HUES64 (cell line): Measurements from ENCODE around the gene IGSF6.
A peak's percentile ranks its signal among the peaks of the same experiment; 100 is the strongest.
"Not testable (repeated sequence)": the region's sequence is repeated elsewhere in the genome, so short reads cannot be mapped to it uniquely, and the experiment has no call there.

Experiments used
- H3K27ac ChIP-seq: 2 replicates; pipeline ENCODE4 v1.7.0; 2013; ENCODE audit warnings: low read depth, low read length, inconsistent platforms
- H3K27me3 ChIP-seq: 2 replicates; pipeline ENCODE4 v1.6.1; 2013; ENCODE audit warnings: mild to moderate bottlenecking, low read length; ENCODE audit not compliant: insufficient read depth
- H3K36me3 ChIP-seq: 2 replicates; pipeline ENCODE4 v1.6.1; 2013; ENCODE audit warnings: mild to moderate bottlenecking, low read length; ENCODE audit not compliant: insufficient read depth
- H3K4me1 ChIP-seq: 2 replicates; pipeline ENCODE4 v1.6.1; 2013; ENCODE audit warnings: mild to moderate bottlenecking, low read length, moderate library complexity; ENCODE audit not compliant: insufficient read depth
- H3K4me3 ChIP-seq: 2 replicates; pipeline ENCODE4 v1.5.1; 2013; ENCODE audit warnings: mild to moderate bottlenecking, low read length, moderate library complexity
- H3K9ac ChIP-seq: 2 replicates; pipeline ENCODE4 v1.6.1; 2013; ENCODE audit warnings: mild to moderate bottlenecking, low read depth, low read length
- H3K9me3 ChIP-seq: 2 replicates; pipeline ENCODE4 v1.6.1; 2013; ENCODE audit warnings: low read depth, low read length; ENCODE audit not compliant: insufficient read depth
- WGBS: fragments of 150-250, 120-280 bp; methylation state at CpG from one replicate; pipeline ENCODE4 v1.1.7; 2013; ENCODE audit warnings: missing lambda C conversion rate; 5-methylcytosine and 5-hydroxymethylcytosine counted together

Gene IGSF6

DNA sequence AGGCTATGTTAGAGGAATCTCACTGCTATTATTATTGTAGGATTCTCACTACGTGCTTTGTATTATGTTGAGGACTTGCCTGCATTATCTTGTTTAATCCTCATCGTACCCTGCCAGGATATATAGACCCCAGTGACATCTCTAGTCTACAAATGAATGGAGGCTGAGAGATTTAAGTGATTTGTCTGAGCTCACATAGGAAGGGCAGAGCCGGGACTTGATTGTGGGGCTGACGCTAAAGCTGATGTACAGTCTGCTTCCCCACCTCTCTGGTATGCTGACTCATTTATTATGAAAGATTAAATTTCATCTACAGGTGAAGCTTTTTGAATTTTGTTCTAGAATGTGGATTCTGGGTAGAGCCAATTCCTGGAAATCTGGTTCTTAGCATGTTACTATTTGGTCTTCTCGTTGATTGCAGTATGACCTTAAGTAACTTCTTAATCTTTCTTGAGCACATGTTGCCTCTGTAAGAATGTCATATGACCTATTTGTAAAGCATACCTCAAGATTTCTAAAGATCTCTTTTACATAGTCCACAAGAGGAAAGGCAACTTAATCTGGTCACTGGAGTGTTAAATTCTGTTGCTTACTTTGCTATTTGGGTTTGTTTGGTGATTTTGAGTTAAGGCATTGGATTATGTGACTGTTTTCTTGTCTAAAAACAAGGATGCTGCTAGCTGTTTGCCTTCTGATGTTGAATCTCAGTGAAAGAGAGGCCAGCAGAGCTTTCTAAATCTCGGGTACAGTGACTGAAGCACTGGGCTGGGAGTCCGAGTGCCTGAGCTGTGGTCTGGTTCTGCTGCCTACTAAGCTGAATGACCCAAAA is 40.6 kb downstream of the IGSF6 start:
- no peaks in the 10 kb centered on the region for H3K27me3 ChIP-seq
- WGBS = 84% methylated on average over 5 of the region's 7 CpGs
- peaks cover 50% of the 10 kb centered on the region for H3K4me1 ChIP-seq
- no peak overlapping the region; the same call in 1 of the 2 replicates for H3K27ac ChIP-seq
- H3K4me3 ChIP-seq = no peak overlapping the region
- H3K9me3 ChIP-seq = no peaks in the 10 kb centered on the region
- H3K36me3 ChIP-seq = peaks cover 13% of the 10 kb centered on the region; the same call in 1 of the 2 replicates
- H3K9ac ChIP-seq = no peak overlapping the region

DNA sequence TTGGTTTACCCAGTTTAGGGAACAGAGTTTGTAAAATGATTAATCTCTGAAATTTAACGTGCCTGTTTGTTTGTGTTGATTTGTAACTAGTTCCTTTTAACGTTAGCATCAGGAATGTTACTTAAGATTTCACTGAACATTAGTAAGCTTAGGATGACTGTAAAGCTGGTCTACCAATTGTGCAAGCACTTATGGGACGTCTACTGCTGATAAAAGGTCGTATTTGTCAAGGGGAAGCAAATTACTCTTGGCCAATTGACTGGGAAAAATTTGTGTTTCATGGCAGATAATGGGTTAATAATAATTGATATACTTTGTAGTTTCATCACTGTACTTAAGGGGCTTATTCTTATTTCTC is 41.2 kb downstream of the IGSF6 start:
- Histone ChIP-seq H3K27me3 (no peaks in the 10 kb centered on the region), H3K36me3 (peaks cover 13% of the 10 kb centered on the region; the same call in 1 of the 2 replicates), H3K9ac (no peak overlapping the region), H3K4me3 (no peak overlapping the region), H3K27ac (no peak overlapping the region), H3K9me3 (no peaks in the 10 kb centered on the region), H3K4me1 (peaks cover 50% of the 10 kb centered on the region)
- WGBS = 81% methylated on average over 4 of the region's 4 CpGs

DNA sequence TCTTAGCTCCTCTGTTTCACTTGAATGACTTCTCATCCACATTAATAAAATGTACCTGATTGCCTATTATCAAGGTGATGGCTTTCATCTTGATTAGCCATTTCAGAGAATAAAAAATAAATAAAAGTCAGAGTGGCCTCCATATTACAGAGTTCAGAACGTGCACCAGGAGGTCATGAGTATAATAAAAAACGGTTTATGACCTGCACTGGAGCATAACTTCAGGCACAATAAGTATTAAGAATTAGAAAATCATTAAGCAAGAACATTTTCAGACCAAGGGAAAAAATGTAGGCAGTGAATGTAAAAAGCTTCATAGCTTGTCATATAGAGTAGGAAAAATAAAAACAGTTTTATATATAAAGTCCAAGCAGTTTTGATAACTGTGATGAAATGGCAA is 41.6 kb downstream of the IGSF6 start:
- peaks cover 50% of the 10 kb centered on the region for H3K4me1 ChIP-seq
- no peak overlapping the region; the same call in 1 of the 2 replicates for H3K27ac ChIP-seq
- H3K9me3 ChIP-seq = no peaks in the 10 kb centered on the region
- no peak overlapping the region for H3K4me3 ChIP-seq
- no peaks in the 10 kb centered on the region for H3K27me3 ChIP-seq
- H3K36me3 ChIP-seq = peaks cover 9% of the 10 kb centered on the region; the same call in 1 of the 2 replicates
- no peak overlapping the region for H3K9ac ChIP-seq
- WGBS = 95% methylated on average over 2 of the region's 2 CpGs

DNA sequence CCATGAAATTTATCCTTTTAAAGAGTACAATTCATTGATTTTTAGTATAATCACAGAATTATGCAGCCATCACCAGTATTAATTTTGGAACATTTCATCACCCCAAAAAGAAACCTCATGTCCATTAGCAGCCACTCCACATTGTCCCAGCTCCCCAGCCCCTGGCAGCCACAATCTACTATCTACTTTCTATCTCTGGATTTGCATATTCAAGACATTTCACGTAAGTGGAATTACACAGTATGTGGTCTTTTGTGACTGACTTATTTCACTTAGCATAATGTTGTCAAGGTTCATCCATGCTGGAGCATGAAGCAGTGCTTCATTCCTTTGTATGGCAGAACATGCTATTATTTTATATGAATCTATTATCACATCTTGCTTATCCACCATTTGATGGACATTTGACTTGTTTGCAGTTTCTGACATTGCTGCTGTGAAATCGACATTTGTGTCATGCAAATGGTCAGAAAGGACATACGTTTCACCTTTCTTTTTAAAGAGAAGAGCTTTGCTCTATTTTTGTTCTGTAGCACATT is 42.3 kb downstream of the IGSF6 start:
- H3K9ac ChIP-seq = no peak overlapping the region
- H3K27ac ChIP-seq = peak overlapping the region; percentile 15; the same call in 1 of the 2 replicates
- no peaks in the 10 kb centered on the region for H3K9me3 ChIP-seq
- H3K36me3 ChIP-seq = peaks cover 6% of the 10 kb centered on the region; the same call in 1 of the 2 replicates
- peaks cover 50% of the 10 kb centered on the region for H3K4me1 ChIP-seq
- no peak overlapping the region for H3K4me3 ChIP-seq
- no peaks in the 10 kb centered on the region for H3K27me3 ChIP-seq
- 55% methylated on average over 3 of the region's 3 CpGs for WGBS

DNA sequence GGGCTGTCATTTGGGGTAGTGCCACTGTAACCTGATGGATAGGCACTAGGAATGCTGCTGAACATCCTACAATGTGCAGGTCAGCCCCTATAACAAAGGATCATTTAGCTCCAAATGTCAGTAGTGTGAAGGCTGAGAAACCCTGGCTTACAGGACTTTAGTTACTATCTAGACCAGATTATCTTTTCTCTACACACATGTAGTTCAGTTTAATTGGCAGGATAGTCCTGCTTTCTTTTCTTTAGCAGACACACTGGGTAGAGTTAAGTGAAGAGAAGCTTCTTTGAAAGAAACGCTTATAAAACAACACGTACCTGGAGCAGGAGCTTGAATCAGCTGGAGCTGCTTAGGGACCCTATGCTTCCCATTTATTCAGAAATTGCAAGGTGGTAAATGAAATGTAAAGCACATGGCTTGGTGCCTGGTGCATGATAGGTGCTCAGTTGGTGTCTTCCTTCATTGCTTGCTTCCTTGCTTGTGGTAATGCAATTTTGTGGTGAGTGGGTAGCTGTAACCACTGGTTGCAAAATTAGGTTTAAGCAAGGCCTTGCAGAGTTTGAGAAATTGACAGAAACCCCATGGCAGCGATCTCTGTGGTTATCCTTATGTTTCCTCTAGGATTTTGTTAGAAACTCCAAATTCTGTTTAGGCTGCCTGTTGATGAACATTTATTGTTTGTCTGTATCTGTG is 43.6 kb downstream of the IGSF6 start:
- 0 out of 2 replicates have a peak, but pooled peaks cover under 1% of the 10 kb centered on the region for H3K36me3 ChIP-seq
- 87% methylated on average over 3 of the region's 3 CpGs for WGBS
- no peak overlapping the region for H3K4me3 ChIP-seq
- no peak overlapping the region for H3K9ac ChIP-seq
- H3K4me1 ChIP-seq = peaks cover 50% of the 10 kb centered on the region
- no peaks in the 10 kb centered on the region for H3K9me3 ChIP-seq
- H3K27ac ChIP-seq = peak overlapping the region; percentile 10; the same call in 1 of the 2 replicates
- no peaks in the 10 kb centered on the region for H3K27me3 ChIP-seq

DNA sequence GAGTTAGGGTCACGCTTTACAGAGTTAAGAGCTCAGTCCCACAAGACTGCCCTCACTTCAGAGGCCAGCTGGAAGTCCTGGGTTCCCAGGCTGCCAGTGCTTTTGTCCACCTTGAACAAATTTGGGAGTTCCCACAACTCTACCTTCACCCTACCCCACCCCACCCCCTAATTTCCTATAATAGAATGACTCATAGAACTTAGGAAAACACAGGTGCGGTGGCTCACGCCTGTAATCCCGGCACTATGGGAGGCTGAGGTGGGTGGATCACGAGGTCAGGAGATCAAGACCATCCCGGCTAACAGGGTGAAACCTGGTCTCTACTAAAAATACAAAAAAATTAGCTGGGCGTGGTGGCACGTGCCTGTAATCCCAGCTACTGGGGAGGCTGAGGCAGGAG is 46.6 kb downstream of the IGSF6 start:
- not testable (repeated sequence) for H3K27me3 ChIP-seq, H3K9me3 ChIP-seq, H3K4me3 ChIP-seq, H3K9ac ChIP-seq, H3K27ac ChIP-seq, H3K36me3 ChIP-seq
- WGBS = 94% methylated on average over 8 of the region's 8 CpGs
- peaks cover 33% of the 10 kb centered on the region for H3K4me1 ChIP-seq

DNA sequence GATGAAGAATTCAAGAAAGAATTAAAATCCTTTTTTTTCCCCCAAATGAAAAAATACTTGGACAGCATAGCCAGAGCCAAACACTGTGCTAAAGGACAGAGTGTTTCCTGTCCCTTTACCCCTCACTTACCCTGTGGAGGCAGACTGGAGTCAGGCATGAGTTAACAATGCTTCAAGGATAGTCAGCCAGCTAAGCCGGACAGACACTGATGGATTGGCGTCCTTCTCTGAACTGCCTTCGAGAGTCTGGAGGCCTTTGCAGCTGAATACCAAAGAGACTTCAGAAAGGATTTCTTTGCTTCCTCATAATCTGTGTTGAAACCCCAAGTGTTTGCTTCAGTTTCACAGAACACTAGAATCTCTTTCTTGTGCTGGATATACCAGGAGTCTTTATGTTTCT is 48.5 kb downstream of the IGSF6 start:
- Histone ChIP-seq H3K4me3 (no peak overlapping the region), H3K4me1 (peaks cover 17% of the 10 kb centered on the region), H3K27ac (no peak overlapping the region), H3K36me3 (no peaks in the 10 kb centered on the region), H3K9ac (no peak overlapping the region), H3K9me3 (no peaks in the 10 kb centered on the region), H3K27me3 (no peaks in the 10 kb centered on the region)
- WGBS = 76% methylated on average over 3 of the region's 3 CpGs

DNA sequence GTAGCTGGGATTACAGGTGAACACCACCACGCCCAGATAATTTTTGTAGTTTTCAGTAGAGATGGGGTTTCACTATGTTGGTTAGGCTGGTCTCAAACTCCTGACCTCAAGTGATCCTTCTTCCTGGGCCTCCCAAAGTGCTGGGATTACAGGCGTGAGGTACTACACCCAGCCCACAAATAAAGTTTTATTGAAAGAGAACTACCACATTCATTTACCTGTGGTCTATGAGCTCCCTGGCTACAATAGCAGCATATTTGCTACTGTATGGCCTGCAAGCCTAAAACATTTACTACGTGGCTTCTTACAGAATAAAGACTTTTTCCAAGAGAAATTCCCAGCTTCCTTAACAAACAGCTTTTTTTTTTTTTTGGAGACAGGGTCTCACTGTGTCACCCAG is 49.6 kb downstream of the IGSF6 start:
- Histone ChIP-seq H3K27me3 (no peaks in the 10 kb centered on the region), H3K9me3 (no peaks in the 10 kb centered on the region), H3K9ac (no peak overlapping the region), H3K4me1 (peaks cover 10% of the 10 kb centered on the region), H3K4me3 (no peak overlapping the region), H3K36me3 (no peaks in the 10 kb centered on the region), H3K27ac (no peak overlapping the region)
- WGBS = 95% methylated on average over 3 of the region's 3 CpGs

DNA sequence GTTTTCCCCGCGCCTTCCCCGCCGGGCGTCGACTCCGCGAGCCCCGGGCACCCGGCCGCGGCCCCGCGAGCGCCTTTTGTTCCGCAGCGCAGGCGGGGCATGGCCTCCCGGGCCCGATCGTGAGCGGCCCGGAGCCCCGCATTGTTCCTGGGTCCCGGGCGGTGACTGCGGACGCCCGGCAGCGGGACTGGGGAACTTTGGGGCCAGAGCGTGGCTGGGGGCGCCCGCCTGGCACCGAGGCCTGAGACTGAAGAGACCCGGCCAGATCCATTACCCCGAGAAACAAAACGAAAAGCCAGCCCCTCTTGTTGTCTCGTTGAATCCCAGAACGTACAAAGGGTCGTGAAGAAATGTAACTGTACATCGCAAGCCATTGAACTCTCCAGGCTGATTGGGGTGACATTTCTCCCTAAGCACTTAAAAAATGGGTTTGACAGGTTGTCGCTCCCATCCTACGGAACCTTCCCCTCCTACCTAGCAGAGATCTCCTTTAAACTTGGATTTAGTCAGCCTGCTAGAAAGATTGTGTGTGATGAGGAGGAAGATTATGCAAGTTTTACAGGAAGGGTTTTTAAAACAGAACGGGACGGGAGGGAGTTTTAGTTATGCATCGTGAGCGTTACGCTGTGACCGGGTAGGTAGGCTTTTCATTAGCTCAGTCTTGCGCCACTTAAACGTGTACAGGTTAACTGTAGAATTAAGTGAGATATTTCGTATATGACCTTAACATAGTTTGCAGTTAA is 52.2 kb downstream of the IGSF6 start:
- WGBS = 2% methylated on average over 52 of the region's 52 CpGs
- Histone ChIP-seq H3K9ac (peak overlapping the region; percentile 96), H3K4me3 (peak overlapping the region; percentile 95), H3K9me3 (no peaks in the 10 kb centered on the region), H3K27ac (peak overlapping the region; percentile 96; the same call in 1 of the 2 replicates), H3K27me3 (no peaks in the 10 kb centered on the region), H3K36me3 (no peaks in the 10 kb centered on the region), H3K4me1 (peaks cover 10% of the 10 kb centered on the region)

DNA sequence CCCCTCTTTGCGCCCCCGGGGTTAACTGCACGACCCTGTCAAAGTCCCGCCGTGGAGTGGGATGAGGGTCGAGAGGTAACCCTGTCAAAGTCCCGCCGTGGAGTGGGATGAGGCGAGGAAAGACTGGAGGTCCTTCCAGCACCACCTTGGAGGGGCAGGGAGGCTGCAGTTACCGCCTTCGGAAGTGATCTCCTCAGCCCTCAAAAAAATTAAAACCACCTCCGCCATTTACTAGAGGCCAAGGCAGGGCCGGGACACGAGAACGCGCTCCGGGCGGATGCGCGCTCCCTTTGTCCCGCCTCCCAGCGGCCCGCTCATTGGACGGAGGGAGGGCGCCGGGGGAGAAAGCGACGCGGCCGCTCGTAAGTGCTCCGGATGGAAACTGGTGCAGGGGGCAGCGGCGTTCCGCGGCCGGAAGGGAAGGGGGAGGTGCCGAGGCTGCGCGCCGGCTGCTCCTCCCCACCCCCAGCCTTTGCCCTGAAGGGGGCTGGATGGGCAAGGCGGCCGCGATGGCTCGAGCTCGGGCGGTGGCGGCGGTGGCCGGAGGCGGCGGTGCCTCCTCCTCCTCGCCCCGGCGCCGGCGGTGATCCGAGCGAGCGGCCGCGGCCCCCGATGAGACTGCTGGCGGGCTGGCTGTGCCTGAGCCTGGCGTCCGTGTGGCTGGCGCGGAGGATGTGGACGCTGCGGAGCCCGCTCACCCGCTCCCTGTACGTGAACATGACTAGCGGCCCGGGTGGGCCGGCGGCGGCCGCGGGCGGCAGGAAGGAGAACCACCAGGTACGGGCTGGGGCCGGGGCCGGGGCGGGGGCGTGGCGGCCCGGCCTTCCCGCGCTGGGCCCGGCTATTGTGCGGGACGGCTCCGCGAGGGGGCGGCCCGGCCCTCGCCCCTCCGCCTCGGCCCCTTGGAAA is 53.0 kb downstream of the IGSF6 start, which contains the start of gene METTL9:
Gene METTL9 (plus strand): TSS at position 456 of the 909 bp plus-strand sequence. CDS start 157 bp downstream, at position 613.
- H3K9ac ChIP-seq = peak within 1 kb of the TSS; percentile 96
- H3K27me3 ChIP-seq = no peaks in the 10 kb centered on the region
- H3K4me3 ChIP-seq = peak within 1 kb of the TSS; percentile 95
- no peaks in the 10 kb centered on the region for H3K9me3 ChIP-seq
- H3K4me1 ChIP-seq = peaks cover 10% of the 10 kb centered on the region
- no peaks in the 10 kb centered on the region for H3K36me3 ChIP-seq
- H3K27ac ChIP-seq = peak within 1 kb of the TSS; percentile 96
- WGBS = 1% methylated on average over 100 of the region's 100 CpGs
